GM12873 (cell line): ENCODE results near the gene CEP290.

Experiments used
- CTCF ChIP-seq: IDR thresholded peaks from 2 replicates; pipeline ENCODE4 v1.5.1; 2012; ENCODE audit warnings: low read depth, mild to moderate bottlenecking, moderate library complexity, low read length, control low read depth; ENCODE audit not compliant: insufficient read depth; ENCODE audit errors: missing control alignments

CEP290 gene

GRCh38 chr12:88011755-88012154 lies 130.1 kb downstream of the CEP290 start:
- no peak for TF ChIP-seq CTCF

DNA sequence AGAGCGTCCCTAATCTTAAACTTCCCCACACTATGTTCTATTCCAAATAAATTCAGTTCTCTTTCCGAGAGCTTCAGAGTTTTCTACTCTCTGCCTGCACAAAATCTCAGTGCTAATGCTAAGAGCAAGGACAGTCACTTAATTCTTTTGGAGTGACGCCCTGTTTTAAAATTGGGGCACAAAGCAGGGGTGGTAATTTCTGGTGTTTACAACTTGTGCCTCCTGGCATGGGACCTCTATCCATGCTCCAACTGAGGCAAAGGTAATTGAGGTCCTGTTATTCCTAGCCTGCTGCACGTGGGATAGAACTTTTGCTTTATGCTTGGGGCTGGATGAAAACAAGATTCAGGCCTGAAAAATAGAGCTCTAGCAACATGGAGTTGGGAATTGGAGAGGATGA lies 135.5 kb downstream of the CEP290 start:
- no peak for TF ChIP-seq CTCF

DNA sequence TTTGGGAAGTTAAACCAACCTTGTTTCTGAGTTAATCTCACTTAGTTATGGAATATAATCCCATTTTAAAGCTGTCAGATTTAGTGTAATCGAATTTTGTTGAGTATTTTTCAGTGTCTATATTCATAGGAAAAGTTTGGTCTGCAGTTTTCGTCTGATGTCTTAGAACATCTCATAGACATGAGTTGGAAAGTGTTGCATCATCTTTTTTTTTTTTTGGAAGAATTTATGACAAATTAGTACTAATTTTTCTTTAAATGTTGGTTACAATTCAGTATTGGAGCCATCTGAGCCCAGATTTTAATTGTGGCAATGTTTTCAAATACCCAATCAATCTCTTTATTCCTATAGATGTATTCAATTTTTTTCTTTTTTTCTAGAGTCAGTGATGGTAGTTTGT lies 140.6 kb downstream of the CEP290 start:
- no peak for TF ChIP-seq CTCF
